Tibial nerve (tissue), 4 donors: ENCODE measurements around the gene PLLP. TPM values are rescaled to one million over a fixed set of nuclear protein-coding genes. Genes with fewer than 3 reads are reported as not detected.

Experiments used
- DNase-seq, 2 donors: peaks; one replicate each; pipeline ENCODE4 v3.0.0-alpha.2; 2019; ENCODE audit warnings: low spot score in 2 of 2
- H3K27ac ChIP-seq, 4 donors: fragments of 200-600 bp; sonication (generic) in 3 of 4; one replicate each; pipeline ENCODE4 v1.5.1; 2017 to 2019; ENCODE audit warnings: mild to moderate bottlenecking in 1 of 4
- H3K27me3 ChIP-seq, 2 donors: fragments of 200-600 bp; sonication (generic) in 1 of 2; one replicate each; pipeline versions ENCODE4 v1.5.1 to v1.6.0; 2017 to 2019
- H3K36me3 ChIP-seq, 3 donors: fragments of 200-600 bp; sonication (generic); one replicate each; pipeline ENCODE4 v1.5.1; 2018 to 2019
- H3K4me1 ChIP-seq, 4 donors: fragments of 200-600 bp; sonication (generic) in 3 of 4; one replicate each; pipeline ENCODE4 v1.5.1; 2017 to 2019
- H3K4me3 ChIP-seq, 4 donors: fragments of 200-600 bp; sonication (generic) in 3 of 4; one replicate each; pipeline ENCODE4 v1.5.1; 2017 to 2019; ENCODE audit warnings: mild to moderate bottlenecking in 1 of 4, moderate library complexity in 1 of 4
- H3K9me3 ChIP-seq, 4 donors: fragments of 200-600 bp; sonication (generic) in 3 of 4; one replicate each; pipeline ENCODE4 v1.5.1; 2017 to 2019
- EP300 ChIP-seq, 2 donors: sonication (generic); formaldehyde crosslinking; IDR thresholded peaks; one replicate each; pipeline ENCODE4 v1.6.1; 2017; ENCODE audit warnings: antibody characterized with exemption in 2 of 2, mild to moderate bottlenecking in 1 of 2
- POLR2A ChIP-seq, 2 donors: fragments of 450-650 bp; IDR thresholded peaks; one replicate each; pipeline ENCODE4 v1.6.1; 2017; ENCODE audit warnings: antibody characterized with exemption in 2 of 2, mild to moderate bottlenecking in 2 of 2, moderate library complexity in 2 of 2
- WGBS, 2 donors: methylation state at CpG; one replicate each; pipeline ENCODE4 v1.1.5; 2018; 5-methylcytosine and 5-hydroxymethylcytosine counted together
- total RNA-seq, 4 donors: library from RNA; depleted of rRNA; stranded (reverse); fragments of >200 nt; gene quantifications; one replicate each; pipeline ENCODE4 v1.1.0, GENCODE V29; 2016
- TF ChIP-seq, protein P1 (sequence below), 5 experiments: fragments of 200-600 bp in 3 of 5; fragments of 450-650 bp in 2 of 5; sonication (generic) in 3 of 5; IDR thresholded peaks; one replicate each; pipeline ENCODE4 v1.5.1; 2016 to 2019; ENCODE audit warnings: antibody characterized with exemption in 5 of 5, mild to moderate bottlenecking in 3 of 5, moderate library complexity in 2 of 5

Gene PLLP
- total RNA-seq, 4 donors from 2014 or later, result 162 to 363 (median 321) TPM

- 65 to 70% methylated on average over 2 of the region's 2 CpGs for WGBS, 2 donors
- no peak for DNase-seq
Measured at GRCh38 chr16:57324749-57325148, 40.3 kb upstream of the PLLP start.

GRCh38 chr16:57319646-57320045 is 35.2 kb upstream of the PLLP start:
- TF ChIP-seq POLR2A (IDR thresholded peaks at IDR 0.05) (no peak), EP300 (IDR thresholded peaks at IDR 0.05) (no peak)
- TF ChIP-seq, protein P1, sequence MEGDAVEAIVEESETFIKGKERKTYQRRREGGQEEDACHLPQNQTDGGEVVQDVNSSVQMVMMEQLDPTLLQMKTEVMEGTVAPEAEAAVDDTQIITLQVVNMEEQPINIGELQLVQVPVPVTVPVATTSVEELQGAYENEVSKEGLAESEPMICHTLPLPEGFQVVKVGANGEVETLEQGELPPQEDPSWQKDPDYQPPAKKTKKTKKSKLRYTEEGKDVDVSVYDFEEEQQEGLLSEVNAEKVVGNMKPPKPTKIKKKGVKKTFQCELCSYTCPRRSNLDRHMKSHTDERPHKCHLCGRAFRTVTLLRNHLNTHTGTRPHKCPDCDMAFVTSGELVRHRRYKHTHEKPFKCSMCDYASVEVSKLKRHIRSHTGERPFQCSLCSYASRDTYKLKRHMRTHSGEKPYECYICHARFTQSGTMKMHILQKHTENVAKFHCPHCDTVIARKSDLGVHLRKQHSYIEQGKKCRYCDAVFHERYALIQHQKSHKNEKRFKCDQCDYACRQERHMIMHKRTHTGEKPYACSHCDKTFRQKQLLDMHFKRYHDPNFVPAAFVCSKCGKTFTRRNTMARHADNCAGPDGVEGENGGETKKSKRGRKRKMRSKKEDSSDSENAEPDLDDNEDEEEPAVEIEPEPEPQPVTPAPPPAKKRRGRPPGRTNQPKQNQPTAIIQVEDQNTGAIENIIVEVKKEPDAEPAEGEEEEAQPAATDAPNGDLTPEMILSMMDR (IDR thresholded peaks at IDR 0.05), result no peak
- 67 to 75% methylated on average over 2 of the region's 2 CpGs for WGBS, 2 donors
- H3K9me3 ChIP-seq, result peaks cover 0 to 1% (median 0%) of the 10 kb centered on the region in 4 donors
- no peak overlapping the region for H3K4me3 ChIP-seq
- H3K27ac ChIP-seq, result no peak overlapping the region
- no peaks in the 10 kb centered on the region for H3K36me3 ChIP-seq
- peaks cover 0 to 15% (median 0%) of the 10 kb centered on the region in 4 donors for H3K4me1 ChIP-seq
- no peaks in the 10 kb centered on the region for H3K27me3 ChIP-seq
- no peak for DNase-seq

More at GRCh38 chr16:57324749-57325148, 40.3 kb upstream of the PLLP start:
- Histone ChIP-seq H3K4me3 (no peak overlapping the region), H3K27ac (no peak overlapping the region), H3K27me3 (no peaks in the 10 kb centered on the region), H3K4me1 (no peaks in the 10 kb centered on the region), H3K9me3 (peaks cover 0 to 11% (median 2%) of the 10 kb centered on the region in 4 donors), H3K36me3 (no peaks in the 10 kb centered on the region)
- TF ChIP-seq, protein P1 (IDR thresholded peaks at IDR 0.05), result no peak
- peak in 1 of 2 donors; percentile 30 for TF ChIP-seq EP300 (IDR thresholded peaks at IDR 0.05)

DNA sequence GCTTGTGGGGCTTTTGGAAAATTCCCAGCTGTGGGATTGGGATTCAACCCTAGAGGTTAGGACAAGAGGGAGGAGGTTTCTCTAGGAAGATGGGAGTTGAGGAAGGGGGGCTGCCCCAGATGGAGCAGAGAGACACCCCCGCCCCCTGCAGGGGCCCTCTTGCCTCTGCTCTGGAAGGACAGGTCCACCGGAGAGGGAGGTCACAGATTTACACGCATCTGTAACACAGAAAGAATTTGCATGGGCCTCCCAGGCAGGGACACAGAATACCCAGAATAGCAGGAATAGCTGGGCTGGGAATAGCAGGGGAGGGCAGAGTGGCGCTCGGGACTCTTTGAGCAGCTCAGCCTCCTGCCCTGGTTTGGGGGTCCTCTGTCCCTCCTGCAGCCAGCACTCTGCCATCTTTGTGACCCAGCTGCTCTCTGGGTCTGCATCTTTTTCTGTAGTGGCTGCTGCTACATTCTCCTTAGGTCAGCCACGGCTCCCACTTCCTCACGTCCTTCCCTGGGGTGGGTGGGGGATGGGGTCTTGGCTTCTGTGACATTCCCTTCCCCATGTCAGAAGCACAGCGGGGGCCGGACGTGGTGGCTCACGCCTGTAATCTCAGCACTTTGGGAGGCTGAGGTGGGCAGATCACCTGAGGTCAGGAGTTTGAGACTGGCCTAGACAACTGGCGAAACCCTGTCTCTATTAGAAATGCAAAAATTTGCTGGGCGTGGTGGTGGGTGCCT is 33.9 kb upstream of the PLLP start:
- no peaks in the 10 kb centered on the region for H3K36me3 ChIP-seq
- no peak overlapping the region for H3K4me3 ChIP-seq
- 53 to 57% methylated on average over 13 of the region's 13 CpGs for WGBS, 2 donors
- H3K4me1 ChIP-seq, result peaks cover 0 to 21% (median 0%) of the 10 kb centered on the region in 4 donors
- H3K9me3 ChIP-seq, result no peaks in the 10 kb centered on the region
- H3K27ac ChIP-seq, result no peak overlapping the region
- H3K27me3 ChIP-seq, result no peaks in the 10 kb centered on the region
- no peak for TF ChIP-seq POLR2A (IDR thresholded peaks at IDR 0.05)
- no peak for TF ChIP-seq EP300 (IDR thresholded peaks at IDR 0.05)
- TF ChIP-seq, protein P1 (IDR thresholded peaks at IDR 0.05), result no peak
- no peak for DNase-seq

- 63 to 80% methylated on average over 3 of the region's 3 CpGs for WGBS, 2 donors
- Histone ChIP-seq H3K27ac (peak overlapping the region in 2 of 4 donors; percentile 62), H3K27me3 (no peaks in the 10 kb centered on the region), H3K4me1 (peaks cover 0 to 21% (median 0%) of the 10 kb centered on the region in 4 donors), H3K36me3 (no peaks in the 10 kb centered on the region), H3K4me3 (no peak overlapping the region), H3K9me3 (no peaks in the 10 kb centered on the region)
- peak in 1 of 2 donors; percentile 37 for DNase-seq
- TF ChIP-seq EP300 (IDR thresholded peaks at IDR 0.05), result peak in 1 of 2 donors; percentile 75
- no peak for TF ChIP-seq POLR2A (IDR thresholded peaks at IDR 0.05)
Measured at GRCh38 chr16:57316390-57317017, 32.0 kb upstream of the PLLP start.

DNA sequence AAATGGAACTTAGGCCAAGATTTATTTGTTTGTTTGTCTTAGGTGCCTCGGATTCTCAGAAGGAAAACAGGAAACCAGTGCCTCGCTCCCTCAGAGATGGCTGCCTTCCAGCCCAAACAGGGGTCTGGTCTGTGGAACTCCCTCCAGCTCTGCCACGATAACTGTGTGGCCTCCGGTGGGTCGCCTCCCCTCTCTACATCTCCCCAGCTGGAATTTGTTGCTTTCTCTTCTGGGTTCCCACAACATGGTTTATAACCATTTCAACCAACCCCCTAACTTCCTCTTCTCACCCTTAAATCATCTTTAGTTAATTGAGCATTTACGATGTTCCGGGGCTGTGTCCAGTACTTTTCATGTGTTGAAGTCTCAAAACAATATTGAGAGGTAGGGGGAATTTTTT is 30.9 kb upstream of the PLLP start:
- 37 to 56% methylated on average over 7 of the region's 7 CpGs for WGBS, 2 donors
- Histone ChIP-seq H3K4me3 (no peak overlapping the region), H3K9me3 (no peaks in the 10 kb centered on the region), H3K27me3 (no peaks in the 10 kb centered on the region), H3K36me3 (no peaks in the 10 kb centered on the region), H3K4me1 (peaks cover 0 to 24% (median 0%) of the 10 kb centered on the region in 4 donors), H3K27ac (no peak overlapping the region)
- no peak for TF ChIP-seq POLR2A (IDR thresholded peaks at IDR 0.05)
- no peak for TF ChIP-seq EP300 (IDR thresholded peaks at IDR 0.05)
- TF ChIP-seq, protein P1 (IDR thresholded peaks at IDR 0.05), result no peak
- DNase-seq, result no peak
